ENCODE measurements around the gene PRKCZ. TPM values are rescaled to one million over a fixed set of nuclear protein-coding genes. Genes with fewer than 3 reads are reported as not detected.

Gene PRKCZ
- total RNA-seq, 1 experiment from 2014 or later: 1.9 TPM

- no peaks in the 10 kb centered on the region for H3K36me3 ChIP-seq (ENCODE audit: insufficient read depth, low read length, poor library complexity, severe bottlenecking)
- no peaks in the 10 kb centered on the region for H3K27me3 ChIP-seq (replicated peaks; ENCODE audit: insufficient read depth, low read depth, low read length, poor library complexity)
- POLR2A ChIA-PET (ENCODE audit: low non-redundant PET): no interaction called here
- no TSS peak for BruUV-seq (replicated peaks)
- TF ChIP-seq EZH2 (IDR thresholded peaks at IDR 0.05; ENCODE audit: borderline replicate concordance, low read depth, low read length, poor library complexity, severe bottlenecking): no peak
- no peak for TF ChIP-seq CTCF (conservative IDR thresholded peaks at IDR 0.05; ENCODE audit: low read depth, low read length)
- no peaks in the 10 kb centered on the region for H3K9me3 ChIP-seq (ENCODE audit: low read depth, low read length, poor library complexity, severe bottlenecking)
- CTCF ChIA-PET: no interaction called here
- intact Hi-C loops (cut with micrococcal nuclease; ENCODE audit: unreplicated experiment): no loop called here
- peaks cover 6% of the 10 kb centered on the region for H3K4me1 ChIP-seq (ENCODE audit: insufficient read depth, low read length, poor library complexity, severe bottlenecking)
- DNase-seq (ENCODE audit: low spot score): no peak
- H3K4me3 ChIP-seq (ENCODE audit: low read depth, low read length, poor library complexity, severe bottlenecking): no peak overlapping the region
- no peak overlapping the region for H3K27ac ChIP-seq (ENCODE audit: low read depth, low read length, poor library complexity, severe bottlenecking)
Measured at GRCh38 chr1:2134621-2135307, 84.6 kb downstream of the PRKCZ start.

- intact Hi-C loops (cut with micrococcal nuclease; ENCODE audit: unreplicated experiment): no loop called here
- Histone ChIP-seq H3K27ac (ENCODE audit: low read depth, low read length, poor library complexity, severe bottlenecking) (no peak overlapping the region), H3K9me3 (ENCODE audit: low read depth, low read length, poor library complexity, severe bottlenecking) (no peaks in the 10 kb centered on the region), H3K4me3 (ENCODE audit: low read depth, low read length, poor library complexity, severe bottlenecking) (no peak overlapping the region), H3K27me3 (replicated peaks; ENCODE audit: insufficient read depth, low read depth, low read length, poor library complexity) (no peaks in the 10 kb centered on the region), H3K4me1 (ENCODE audit: insufficient read depth, low read length, poor library complexity, severe bottlenecking) (peaks cover 6% of the 10 kb centered on the region), H3K36me3 (ENCODE audit: insufficient read depth, low read length, poor library complexity, severe bottlenecking) (no peaks in the 10 kb centered on the region)
- POLR2A ChIA-PET (ENCODE audit: low non-redundant PET): no interaction called here
- no peak for DNase-seq (ENCODE audit: low spot score)
- BruUV-seq (replicated peaks): no TSS peak
- TF ChIP-seq EZH2 (IDR thresholded peaks at IDR 0.05; ENCODE audit: borderline replicate concordance, low read depth, low read length, poor library complexity, severe bottlenecking) (no peak), CTCF (conservative IDR thresholded peaks at IDR 0.05; ENCODE audit: low read depth, low read length) (no peak)
- CTCF ChIA-PET: no interaction called here
Measured at GRCh38 chr1:2135441-2135841, 85.2 kb downstream of the PRKCZ start.

GRCh38 chr1:2135941-2136340 is 85.7 kb downstream of the PRKCZ start:
- intact Hi-C loops (cut with micrococcal nuclease; ENCODE audit: unreplicated experiment): no loop called here
- Histone ChIP-seq H3K4me3 (ENCODE audit: low read depth, low read length, poor library complexity, severe bottlenecking) (no peak overlapping the region), H3K4me1 (ENCODE audit: insufficient read depth, low read length, poor library complexity, severe bottlenecking) (peaks cover 6% of the 10 kb centered on the region), H3K27me3 (replicated peaks; ENCODE audit: insufficient read depth, low read depth, low read length, poor library complexity) (no peaks in the 10 kb centered on the region), H3K27ac (ENCODE audit: low read depth, low read length, poor library complexity, severe bottlenecking) (no peak overlapping the region), H3K9me3 (ENCODE audit: low read depth, low read length, poor library complexity, severe bottlenecking) (no peaks in the 10 kb centered on the region), H3K36me3 (ENCODE audit: insufficient read depth, low read length, poor library complexity, severe bottlenecking) (no peaks in the 10 kb centered on the region)
- no peak for TF ChIP-seq CTCF (conservative IDR thresholded peaks at IDR 0.05; ENCODE audit: low read depth, low read length)
- no peak for TF ChIP-seq EZH2 (IDR thresholded peaks at IDR 0.05; ENCODE audit: borderline replicate concordance, low read depth, low read length, poor library complexity, severe bottlenecking)
- POLR2A ChIA-PET (ENCODE audit: low non-redundant PET): no interaction called here
- DNase-seq (ENCODE audit: low spot score): no peak
- no TSS peak for BruUV-seq (replicated peaks)
- CTCF ChIA-PET: no interaction called here
